PC-3 (cell line): Measurements from ENCODE around the gene EVA1B. TPM values are rescaled to one million over a fixed set of nuclear protein-coding genes. Genes with fewer than 3 reads are reported as not detected.

ENCODE experiments used
- ATAC-seq: fragments of 200-7000 bp; cut with Tn5 transposase; 2 replicates; pipeline ENCODE4 v1.9.1; 2020; ENCODE audit warnings: mild to moderate bottlenecking, moderate library complexity
- BruUV-seq: library from RNA; stranded (reverse); fragments of 400-500 nt; replicated peaks from 2 replicates; lab custom pipeline; 2021; lab: Mats Ljungman, UMichigan
- CTCF ChIA-PET: fragments of 300-600 bp; sonication (Branson Sonifier 250); formaldehyde crosslinking; loops from one replicate; lab custom pipeline; 2022; ENCODE audit warnings: antibody characterized with exemption; lab: Charles Lee
- POLR2A ChIA-PET: fragments of 300-600 bp; sonication (Branson Sonifier 250); formaldehyde crosslinking; loops from one replicate; lab custom pipeline; 2022; ENCODE audit warnings: antibody characterized with exemption; ENCODE audit not compliant: unreplicated experiment; lab: Charles Lee
- DNase-seq: peaks from one replicate; pipeline ENCODE4 v3.0.0-alpha.2; 2015
- H2AFZ ChIP-seq: fragments of 300-600 bp; sonication (generic); 2 replicates; pipeline ENCODE4 v1.6.0; 2016; ENCODE audit warnings: antibody characterized with exemption, low read length
- H3F3A ChIP-seq: fragments of 300-600 bp; sonication (generic); one replicate; pipeline ENCODE4 v1.6.0; 2017; ENCODE audit warnings: antibody characterized with exemption, low read length, control low read depth, mild to moderate bottlenecking; ENCODE audit not compliant: unreplicated experiment
- H3K27ac ChIP-seq: fragments of 300-600 bp; sonication (generic); 2 replicates; pipeline ENCODE4 v1.5.1; 2016; ENCODE audit warnings: mild to moderate bottlenecking, low read length
- H3K27me3 ChIP-seq: fragments of 300-600 bp; sonication (generic); 2 replicates; pipeline ENCODE4 v1.6.1; 2016; ENCODE audit warnings: low read length, mixed read lengths
- H3K36me3 ChIP-seq: fragments of 300-600 bp; sonication (generic); 2 replicates; pipeline ENCODE4 v1.6.1; 2016; ENCODE audit warnings: low read depth, mixed run types, low read length, mixed read lengths
- H3K4me1 ChIP-seq: fragments of 300-600 bp; sonication (generic); 2 replicates; pipeline ENCODE4 v1.5.1; 2016; ENCODE audit warnings: low read length; ENCODE audit not compliant: insufficient read depth
- H3K4me2 ChIP-seq: fragments of 300-600 bp; sonication (generic); 2 replicates; pipeline ENCODE4 v1.6.0; 2016; ENCODE audit warnings: low read length
- H3K4me3 ChIP-seq: fragments of 300-600 bp; sonication (generic); 2 replicates; pipeline ENCODE4 v1.5.1; 2016; ENCODE audit warnings: mild to moderate bottlenecking, low read length, mixed read lengths
- H3K79me2 ChIP-seq: fragments of 300-600 bp; sonication (generic); 2 replicates; pipeline ENCODE4 v1.6.1; 2017; ENCODE audit warnings: low read length, mixed read lengths
- H3K9ac ChIP-seq: fragments of 300-600 bp; sonication (generic); 2 replicates; pipeline ENCODE4 v1.6.0; 2016; ENCODE audit warnings: mild to moderate bottlenecking, low read length
- H3K9me2 ChIP-seq: fragments of 300-600 bp; sonication (generic); replicated peaks from 2 replicates; pipeline ENCODE4 v1.6.1; 2016; ENCODE audit warnings: mixed run types, low read length, mixed read lengths
- H3K9me3 ChIP-seq: fragments of 300-600 bp; sonication (generic); 2 replicates; pipeline ENCODE4 v1.6.1; 2016; ENCODE audit warnings: low read length, mixed read lengths
- H4K20me1 ChIP-seq: fragments of 300-600 bp; sonication (generic); 2 replicates; pipeline ENCODE4 v1.6.1; 2016; ENCODE audit warnings: low read length, mixed read lengths
- CTCF ChIP-seq: fragments of 300-600 bp; sonication (generic); conservative IDR thresholded peaks from 2 replicates; pipeline ENCODE4 v1.5.1; 2017; ENCODE audit warnings: antibody characterized with exemption, low read depth, mild to moderate bottlenecking, low read length
- EZH2 ChIP-seq: fragments of 300-600 bp; sonication (generic); IDR thresholded peaks from one replicate; pipeline ENCODE4 v1.6.1; 2017; ENCODE audit warnings: antibody characterized with exemption, mild to moderate bottlenecking, low read length; ENCODE audit not compliant: unreplicated experiment
- EZH2phosphoT487 ChIP-seq: fragments of 300-600 bp; sonication (generic); IDR thresholded peaks from 2 replicates; pipeline ENCODE4 v1.6.1; 2018; ENCODE audit warnings: mild to moderate bottlenecking, antibody characterized with exemption, low read length, borderline replicate concordance
- intact Hi-C: fragments of 100-400 bp; cut with micrococcal nuclease; formaldehyde crosslinking; loops from 2 replicates; pipeline ENCODE4 v1.9.0; 2023
- total RNA-seq: library from RNA; depleted of rRNA; stranded (reverse); fragments of >200 nt; gene quantifications from 2 replicates; pipeline ENCODE4 v1.2.3, GENCODE V29; 2014

Gene EVA1B
- total RNA-seq, 1 experiment from 2014 or later, result 89.1 TPM

- Histone ChIP-seq H3K9me2 (no peaks in the 10 kb centered on the region), H4K20me1 (no peaks in the 10 kb centered on the region), H3K4me2 (no peak overlapping the region), H3K79me2 (no peaks in the 10 kb centered on the region), H2AFZ (no peak overlapping the region), H3F3A (no peaks in the 10 kb centered on the region), H3K9me3 (no peaks in the 10 kb centered on the region), H3K9ac (no peak overlapping the region), H3K27me3 (no peaks in the 10 kb centered on the region), H3K4me3 (no peak overlapping the region), H3K4me1 (peaks cover 42% of the 10 kb centered on the region), H3K36me3 (peaks cover 33% of the 10 kb centered on the region), H3K27ac (no peak overlapping the region)
- intact Hi-C loops, result no loop called here
- CTCF ChIA-PET, result interaction anchor here (0.7 kb wide), 1 partner anchor 13 kb away, joined by 3 read pairs; no protein-coding TSS in a partner anchor
- BruUV-seq, result no TSS peak
- POLR2A ChIA-PET, result no interaction called here
- ATAC-seq, result no peak
- DNase-seq, result no peak
- no peak for TF ChIP-seq EZH2
These were observed 32.4 kb upstream of the EVA1B start for GRCh38 chr1:36355811-36356210.

GRCh38 chr1:36354486-36354885 is 31.0 kb upstream of the EVA1B start:
- DNase-seq, result no peak
- POLR2A ChIA-PET, result no interaction called here
- Histone ChIP-seq H3K27me3 (no peaks in the 10 kb centered on the region), H3K4me3 (no peak overlapping the region), H3K27ac (no peak overlapping the region), H3K36me3 (peaks cover 25% of the 10 kb centered on the region), H3K9me3 (no peaks in the 10 kb centered on the region), H3K4me2 (no peak overlapping the region), H2AFZ (no peak overlapping the region), H3F3A (no peaks in the 10 kb centered on the region), H4K20me1 (no peaks in the 10 kb centered on the region), H3K9me2 (no peaks in the 10 kb centered on the region), H3K9ac (no peak overlapping the region), H3K79me2 (no peaks in the 10 kb centered on the region), H3K4me1 (peaks cover 44% of the 10 kb centered on the region)
- BruUV-seq, result no TSS peak
- no peak for TF ChIP-seq CTCF
- TF ChIP-seq EZH2, result no peak
- TF ChIP-seq EZH2phosphoT487, result no peak
- CTCF ChIA-PET, result no interaction called here
- ATAC-seq, result no peak
- intact Hi-C loops, result no loop called here

- peaks cover 49% of the 10 kb centered on the region for H3K4me1 ChIP-seq
- H3K4me2 ChIP-seq, result peak overlapping the region; percentile 70
- H3K27ac ChIP-seq, result peak overlapping the region; percentile 92
- DNase-seq, result peak; percentile 78
- BruUV-seq, result no TSS peak
- no peak overlapping the region for H2AFZ ChIP-seq
- no peaks in the 10 kb centered on the region for H3K79me2 ChIP-seq
- H4K20me1 ChIP-seq, result no peaks in the 10 kb centered on the region
- H3K9me2 ChIP-seq, result no peaks in the 10 kb centered on the region
- H3K4me3 ChIP-seq, result no peak overlapping the region
- no peaks in the 10 kb centered on the region for H3F3A ChIP-seq
- H3K9ac ChIP-seq, result peak overlapping the region; percentile 19; the same call in 1 of the 2 replicates
- ATAC-seq, result peak; percentile 58
- no peaks in the 10 kb centered on the region for H3K9me3 ChIP-seq
- H3K27me3 ChIP-seq, result no peaks in the 10 kb centered on the region
- intact Hi-C loops, result no loop called here
- POLR2A ChIA-PET, result interaction anchor here (0.6 kb wide), 2 partner anchors 31 to 87 kb away, joined by 3 to 4 read pairs; no protein-coding TSS in a partner anchor
- no peak for TF ChIP-seq EZH2phosphoT487
- TF ChIP-seq EZH2, result no peak
- TF ChIP-seq CTCF, result no peak
- H3K36me3 ChIP-seq, result peaks cover 17% of the 10 kb centered on the region
- CTCF ChIA-PET, result interaction anchor here (0.9 kb wide), 1 partner anchor 10 kb away, joined by 4 read pairs; no protein-coding TSS in a partner anchor
These were observed 29.7 kb upstream of the EVA1B start for GRCh38 chr1:36352910-36353878.
